Breast epithelium (tissue), 4 donors: ENCODE results near the gene USP53. TPM values are rescaled to one million over a fixed set of nuclear protein-coding genes. Genes with fewer than 3 reads are reported as not detected.
A peak's percentile ranks its signal among the peaks of the same experiment; 100 is the strongest.
"Not testable (repeated sequence)": the region's sequence is repeated elsewhere in the genome, so short reads cannot be mapped to it uniquely, and the experiment has no call there.

Experiments used
- DNase-seq, 2 donors: peaks; one replicate each; pipeline ENCODE4 v3.0.0-alpha.2; 2019; ENCODE audit warnings: low spot score in 2 of 2
- H3K27ac ChIP-seq, 2 donors: fragments of 200-600 bp; sonication (generic) in 1 of 2; one replicate each; pipeline ENCODE4 v1.5.1; 2016 to 2019; ENCODE audit warnings: mild to moderate bottlenecking in 1 of 2
- H3K27me3 ChIP-seq, 2 donors: fragments of 200-600 bp; sonication (generic) in 1 of 2; one replicate each; pipeline versions ENCODE4 v1.5.1 to v1.6.0; 2017 to 2019; ENCODE audit warnings: control low read depth in 1 of 2, mild to moderate bottlenecking in 1 of 2
- H3K36me3 ChIP-seq: fragments of 200-600 bp; one replicate; pipeline ENCODE4 v1.5.1; 2019
- H3K4me1 ChIP-seq, 2 donors: fragments of 200-600 bp; sonication (generic); one replicate each; pipeline ENCODE4 v1.5.1; 2016 to 2019; ENCODE audit warnings: control low read depth in 1 of 2
- H3K4me3 ChIP-seq, 3 donors: fragments of 200-600 bp; sonication (generic); 1 replicate in 2 of 3; 2 replicates in 1 of 3; pipeline ENCODE4 v1.5.1; 2016 to 2019; ENCODE audit warnings: mild to moderate bottlenecking in 3 of 3, moderate library complexity in 2 of 3
- H3K9me3 ChIP-seq, 2 donors: fragments of 200-600 bp; sonication (generic) in 1 of 2; one replicate each; pipeline ENCODE4 v1.5.1; 2016 to 2019; ENCODE audit warnings: control low read depth in 1 of 2
- POLR2A ChIP-seq: fragments of 450-650 bp; IDR thresholded peaks from one replicate; pipeline ENCODE4 v1.6.1; 2016; ENCODE audit warnings: antibody characterized with exemption, mild to moderate bottlenecking, moderate library complexity
- POLR2AphosphoS5 ChIP-seq, 3 donors: sonication (generic); formaldehyde crosslinking; IDR thresholded peaks; one replicate each; pipeline ENCODE4 v1.6.1; 2017; ENCODE audit warnings: antibody characterized with exemption in 3 of 3
- intact Hi-C: fragments of 100-400 bp; cut with DNase I; formaldehyde crosslinking; loops from one replicate; pipeline ENCODE4 v1.15.1; 2023; ENCODE audit warnings: low total_unique reads
- total RNA-seq, 3 donors: library from RNA; depleted of rRNA; stranded (reverse); fragments of >200 nt; gene quantifications; one replicate each; pipeline ENCODE4 v1.1.0, GENCODE V29; 2016
- TF ChIP-seq, protein P1 (sequence below), 3 donors: fragments of 450-650 bp; IDR thresholded peaks; one replicate each; pipeline ENCODE4 v1.5.1; 2016 to 2017; ENCODE audit warnings: antibody characterized with exemption in 3 of 3, mild to moderate bottlenecking in 3 of 3, moderate library complexity in 3 of 3

USP53 gene
- total RNA-seq, 3 donors from 2014 or later = 123 to 167 (median 136) TPM

DNA sequence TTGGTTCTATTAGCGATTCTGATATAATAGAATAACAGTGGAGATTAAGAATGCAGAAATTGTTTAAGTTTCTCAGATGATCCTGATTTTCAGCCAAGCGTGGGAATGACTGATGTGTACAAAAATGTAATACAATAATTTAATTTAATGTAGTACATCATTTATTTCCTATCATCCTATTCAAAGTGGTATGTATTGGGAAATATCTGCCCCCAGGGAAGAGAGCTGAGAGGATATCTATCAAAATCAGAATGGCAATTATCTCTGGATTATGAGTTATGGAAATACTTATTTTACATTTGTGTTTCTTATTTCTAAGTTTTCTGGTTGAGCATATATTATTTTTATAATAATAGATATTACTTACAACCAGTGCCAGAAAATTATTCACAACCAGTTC lies 105.5 kb downstream of the USP53 start:
- no peak overlapping the region for H3K4me3 ChIP-seq
- H3K36me3 ChIP-seq = no peaks in the 10 kb centered on the region
- no peaks in the 10 kb centered on the region for H3K4me1 ChIP-seq
- no peak overlapping the region for H3K27ac ChIP-seq
- no peak for TF ChIP-seq POLR2AphosphoS5 (IDR thresholded peaks at IDR 0.05)
- TF ChIP-seq POLR2A = no peak
- TF ChIP-seq, protein P1, sequence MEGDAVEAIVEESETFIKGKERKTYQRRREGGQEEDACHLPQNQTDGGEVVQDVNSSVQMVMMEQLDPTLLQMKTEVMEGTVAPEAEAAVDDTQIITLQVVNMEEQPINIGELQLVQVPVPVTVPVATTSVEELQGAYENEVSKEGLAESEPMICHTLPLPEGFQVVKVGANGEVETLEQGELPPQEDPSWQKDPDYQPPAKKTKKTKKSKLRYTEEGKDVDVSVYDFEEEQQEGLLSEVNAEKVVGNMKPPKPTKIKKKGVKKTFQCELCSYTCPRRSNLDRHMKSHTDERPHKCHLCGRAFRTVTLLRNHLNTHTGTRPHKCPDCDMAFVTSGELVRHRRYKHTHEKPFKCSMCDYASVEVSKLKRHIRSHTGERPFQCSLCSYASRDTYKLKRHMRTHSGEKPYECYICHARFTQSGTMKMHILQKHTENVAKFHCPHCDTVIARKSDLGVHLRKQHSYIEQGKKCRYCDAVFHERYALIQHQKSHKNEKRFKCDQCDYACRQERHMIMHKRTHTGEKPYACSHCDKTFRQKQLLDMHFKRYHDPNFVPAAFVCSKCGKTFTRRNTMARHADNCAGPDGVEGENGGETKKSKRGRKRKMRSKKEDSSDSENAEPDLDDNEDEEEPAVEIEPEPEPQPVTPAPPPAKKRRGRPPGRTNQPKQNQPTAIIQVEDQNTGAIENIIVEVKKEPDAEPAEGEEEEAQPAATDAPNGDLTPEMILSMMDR (IDR thresholded peaks at IDR 0.05) = no peak
- H3K9me3 ChIP-seq = no peaks in the 10 kb centered on the region
- no peaks in the 10 kb centered on the region for H3K27me3 ChIP-seq
- intact Hi-C loops = no loop called here
- DNase-seq = no peak

- no peaks in the 10 kb centered on the region for H3K4me1 ChIP-seq
- H3K27me3 ChIP-seq = no peaks in the 10 kb centered on the region
- no peaks in the 10 kb centered on the region for H3K36me3 ChIP-seq
- DNase-seq = no peak
- H3K27ac ChIP-seq = no peak within 1 kb of the TSS
- no peak within 1 kb of the TSS for H3K4me3 ChIP-seq
- no peaks in the 10 kb centered on the region for H3K9me3 ChIP-seq
- TF ChIP-seq POLR2A (no peak), POLR2AphosphoS5 (IDR thresholded peaks at IDR 0.05) (no peak)
- TF ChIP-seq, protein P1 (IDR thresholded peaks at IDR 0.05) = no peak
- intact Hi-C loops = no loop called here
Measured at GRCh38 chr4:119321921-119322687, 109.6 kb downstream of the USP53 start, which contains the start of gene FABP2. Gene FABP2 (minus strand): TSS chr4:119322138. CDS start chr4:119322102, 36 bp downstream.

DNA sequence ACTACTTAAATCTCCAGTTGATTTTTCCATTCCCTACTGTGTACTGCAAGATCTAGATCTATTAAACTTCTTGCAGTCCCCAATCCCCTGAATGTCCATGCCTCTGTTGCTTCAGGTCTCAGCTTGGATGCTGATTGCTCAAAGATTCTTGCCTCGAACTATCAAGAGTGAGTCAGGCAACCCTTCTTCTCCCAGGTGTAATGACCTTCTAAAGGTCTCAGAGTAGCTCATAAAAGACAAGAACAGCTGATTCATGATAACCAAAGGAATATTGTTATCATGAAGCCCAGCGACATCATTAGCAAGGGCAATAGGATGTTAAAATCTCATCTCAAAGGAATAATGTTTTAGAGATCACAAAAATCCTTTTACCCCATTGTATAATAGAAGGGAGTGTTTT lies 116.2 kb downstream of the USP53 start:
- no peak overlapping the region for H3K4me3 ChIP-seq
- H3K4me1 ChIP-seq = no peaks in the 10 kb centered on the region
- no peak for TF ChIP-seq POLR2A
- TF ChIP-seq POLR2AphosphoS5 (IDR thresholded peaks at IDR 0.05) = no peak
- TF ChIP-seq, protein P1 (IDR thresholded peaks at IDR 0.05) = no peak
- intact Hi-C loops = no loop called here
- no peaks in the 10 kb centered on the region for H3K9me3 ChIP-seq
- no peak overlapping the region for H3K27ac ChIP-seq
- no peaks in the 10 kb centered on the region for H3K36me3 ChIP-seq
- DNase-seq = no peak
- H3K27me3 ChIP-seq = no peaks in the 10 kb centered on the region

GRCh38 chr4:119329835-119330620 lies 117.5 kb downstream of the USP53 start:
- no peaks in the 10 kb centered on the region for H3K27me3 ChIP-seq
- intact Hi-C loops = no loop called here
- no peaks in the 10 kb centered on the region for H3K4me1 ChIP-seq
- no peaks in the 10 kb centered on the region for H3K9me3 ChIP-seq
- no peaks in the 10 kb centered on the region for H3K36me3 ChIP-seq
- no peak for DNase-seq
- H3K27ac ChIP-seq = no peak overlapping the region
- TF ChIP-seq, protein P1 (IDR thresholded peaks at IDR 0.05) = no peak
- TF ChIP-seq POLR2A (no peak), POLR2AphosphoS5 (IDR thresholded peaks at IDR 0.05) (no peak)
- no peak overlapping the region for H3K4me3 ChIP-seq

GRCh38 chr4:119336332-119336979 lies 123.9 kb downstream of the USP53 start:
- H3K27me3 ChIP-seq, DNase-seq, intact Hi-C loops, H3K4me1 ChIP-seq, H3K9me3 ChIP-seq, H3K36me3 ChIP-seq, H3K4me3 ChIP-seq: not testable (repeated sequence)
- H3K27ac ChIP-seq = peak overlapping the region in 1 of 2 donors; percentile 61
